Stomach (tissue), 9 donors: ENCODE measurements around the gene PURB. TPM values are rescaled to one million over a fixed set of nuclear protein-coding genes. Genes with fewer than 3 reads are reported as not detected.

Source experiments
- DNase-seq, 2 donors: peaks; one replicate each; pipeline versions ENCODE4 v3.0.0 to v3.0.0-alpha.2; 2013 to 2019
- H3K27ac ChIP-seq, 5 donors: fragments of 200-600 bp in 4 of 5; sonication (generic) in 4 of 5; one replicate each; pipeline ENCODE4 v1.5.1; 2013 to 2019; ENCODE audit warnings: mild to moderate bottlenecking in 1 of 5, moderate library complexity in 1 of 5
- H3K27me3 ChIP-seq, 3 donors: fragments of 200-600 bp; sonication (generic); one replicate each; pipeline ENCODE4 v1.5.1; 2017 to 2019; ENCODE audit warnings: mixed run types in 1 of 3
- H3K36me3 ChIP-seq, 4 donors: fragments of 200-600 bp; sonication (generic); 1 replicate in 3 of 4; 2 replicates in 1 of 4; pipeline ENCODE4 v1.5.1; 2016 to 2019
- H3K4me1 ChIP-seq, 4 donors: fragments of 200-600 bp; sonication (generic); one replicate each; pipeline ENCODE4 v1.5.1; 2016 to 2019
- H3K4me3 ChIP-seq, 4 donors: fragments of 200-600 bp; sonication (generic) in 3 of 4; one replicate each; pipeline ENCODE4 v1.5.1; 2016 to 2019; ENCODE audit warnings: mild to moderate bottlenecking in 1 of 4
- H3K9me3 ChIP-seq, 4 donors: fragments of 200-600 bp; sonication (generic); one replicate each; pipeline ENCODE4 v1.5.1; 2016 to 2019
- CTCF ChIP-seq, 7 experiments: fragments of 450-650 bp in 4 of 7; fragments of 200-600 bp in 3 of 7; sonication (generic) in 3 of 7; IDR thresholded peaks; one replicate each; pipeline ENCODE4 v1.5.1; 2016 to 2019; ENCODE audit warnings: antibody characterized with exemption in 7 of 7, control low read depth in 2 of 7, mild to moderate bottlenecking in 1 of 7
- EP300 ChIP-seq: sonication (generic); formaldehyde crosslinking; IDR thresholded peaks from one replicate; pipeline ENCODE4 v1.6.1; 2017; ENCODE audit warnings: antibody characterized with exemption
- POLR2A ChIP-seq, 4 donors: fragments of 450-650 bp; IDR thresholded peaks; one replicate each; pipeline ENCODE4 v1.6.1; 2016; ENCODE audit warnings: antibody characterized with exemption in 4 of 4, control low read depth in 2 of 4, mild to moderate bottlenecking in 1 of 4, moderate library complexity in 1 of 4
- POLR2AphosphoS5 ChIP-seq, 3 donors: sonication (generic); formaldehyde crosslinking; IDR thresholded peaks; one replicate each; pipeline ENCODE4 v1.6.1; 2016; ENCODE audit warnings: antibody characterized with exemption in 3 of 3
- WGBS, 5 donors: extraction: QIAGEN DNeasy Blood & Tissue Kit in 3 of 5; methylation state at CpG; one replicate each; pipeline versions ENCODE4 v1.1.5 to v1.1.7; 2013 to 2018; 5-methylcytosine and 5-hydroxymethylcytosine counted together
- intact Hi-C: fragments of 100-400 bp; cut with DNase I; formaldehyde crosslinking; loops from one replicate; pipeline ENCODE4 v1.15.1; 2023; ENCODE audit warnings: low total_unique reads
- polyA plus RNA-seq, 3 donors: library from polyadenylated mRNA; stranded (reverse); fragments of 200-250 nt; gene quantifications; one replicate each; pipeline ENCODE4 v1.2.3, GENCODE V29; 2013
- total RNA-seq, 5 donors: library from RNA; depleted of rRNA; stranded (reverse); fragments of >200 nt; gene quantifications; one replicate each; pipeline versions ENCODE4 v1.1.0 to v1.2.3, GENCODE V29; 2014 to 2016
- donor health status: healthy with polysubstance abuse.
- donor health status: Bipolar disorder and iron deficiency.
- donor health status: healthy.

PURB gene
- total and polyA plus RNA-seq, 8 donors = 4.7 to 58.7 (median 13.0) TPM

GRCh38 chr7:44922351-44922694 lies 37.0 kb upstream of the PURB start:
- no peaks in the 10 kb centered on the region for H3K36me3 ChIP-seq

GRCh38 chr7:44921607-44922350 lies 36.4 kb upstream of the PURB start:
- intact Hi-C loops = loop anchor here (5.0 kb wide), 1 partner anchor 64 kb away; no protein-coding TSS in a partner anchor

More at GRCh38 chr7:44922351-44922694, 37.0 kb upstream of the PURB start:
- peaks cover 0 to 7% (median 3%) of the 10 kb centered on the region in 4 donors for H3K4me1 ChIP-seq
- H3K4me3 ChIP-seq = no peak overlapping the region
- no peak for TF ChIP-seq CTCF (IDR thresholded peaks at IDR 0.05)
- TF ChIP-seq POLR2A (IDR thresholded peaks at IDR 0.05) = no peak
- TF ChIP-seq EP300 = no peak
- no peak for TF ChIP-seq POLR2AphosphoS5 (IDR thresholded peaks at IDR 0.05)
- no peaks in the 10 kb centered on the region for H3K9me3 ChIP-seq
- no peak overlapping the region for H3K27ac ChIP-seq
- DNase-seq = no peak
- 60 to 68% (median 63%) methylated on average over 8 of the region's 8 CpGs for WGBS, 5 donors
- H3K27me3 ChIP-seq = no peaks in the 10 kb centered on the region
- intact Hi-C loops = loop anchor here (5.0 kb wide), 1 partner anchor 65 kb away; no protein-coding TSS in a partner anchor

GRCh38 chr7:44920119-44920518 lies 34.8 kb upstream of the PURB start:
- no peaks in the 10 kb centered on the region for H3K9me3 ChIP-seq
- no peaks in the 10 kb centered on the region for H3K27me3 ChIP-seq
- no peak for DNase-seq
- peaks cover 0 to 7% (median 3%) of the 10 kb centered on the region in 4 donors for H3K4me1 ChIP-seq
- H3K27ac ChIP-seq = no peak overlapping the region
- intact Hi-C loops = loop anchor here (5.0 kb wide), 1 partner anchor 63 kb away; no protein-coding TSS in a partner anchor
- WGBS, 5 donors = 59 to 84% (median 72%) methylated on average over 3 of the region's 3 CpGs
- H3K4me3 ChIP-seq = no peak overlapping the region
- TF ChIP-seq POLR2A (IDR thresholded peaks at IDR 0.05) = no peak
- no peak for TF ChIP-seq EP300
- TF ChIP-seq CTCF (IDR thresholded peaks at IDR 0.05) = no peak
- TF ChIP-seq POLR2AphosphoS5 (IDR thresholded peaks at IDR 0.05) = no peak
- no peaks in the 10 kb centered on the region for H3K36me3 ChIP-seq

More at GRCh38 chr7:44921607-44922350, 36.4 kb upstream of the PURB start:
- Histone ChIP-seq H3K9me3 (no peaks in the 10 kb centered on the region), H3K4me1 (peaks cover 0 to 7% (median 3%) of the 10 kb centered on the region in 4 donors), H3K4me3 (no peak overlapping the region), H3K27ac (no peak overlapping the region), H3K36me3 (no peaks in the 10 kb centered on the region), H3K27me3 (no peaks in the 10 kb centered on the region)
- peak; percentile 90 to 96 for DNase-seq
- peak in 5 of 7 experiments; percentile 52 to 92 (median 75) for TF ChIP-seq CTCF (IDR thresholded peaks at IDR 0.05)
- TF ChIP-seq POLR2AphosphoS5 (IDR thresholded peaks at IDR 0.05) = peak in 1 of 3 donors; percentile 47
- no peak for TF ChIP-seq EP300
- TF ChIP-seq POLR2A (IDR thresholded peaks at IDR 0.05) = no peak
- 35 to 72% (median 40%) methylated on average over 7 to 14 of the region's 14 CpGs for WGBS, 5 donors

GRCh38 chr7:44918029-44918428 lies 32.7 kb upstream of the PURB start:
- no peak for DNase-seq
- no peak overlapping the region for H3K4me3 ChIP-seq
- H3K36me3 ChIP-seq = no peaks in the 10 kb centered on the region
- H3K9me3 ChIP-seq = no peaks in the 10 kb centered on the region
- intact Hi-C loops = loop anchor here (5.0 kb wide), 1 partner anchor 326 kb away; no protein-coding TSS in a partner anchor
- H3K4me1 ChIP-seq = peaks cover 0 to 10% (median 3%) of the 10 kb centered on the region in 4 donors
- no peaks in the 10 kb centered on the region for H3K27me3 ChIP-seq
- TF ChIP-seq POLR2AphosphoS5 (IDR thresholded peaks at IDR 0.05) (no peak), POLR2A (IDR thresholded peaks at IDR 0.05) (no peak), CTCF (IDR thresholded peaks at IDR 0.05) (no peak), EP300 (no peak)
- H3K27ac ChIP-seq = no peak overlapping the region
